Psoas muscle (tissue), 8 donors: ENCODE data around the gene ABCA9. TPM values are rescaled to one million over a fixed set of nuclear protein-coding genes. Genes with fewer than 3 reads are reported as not detected.

ENCODE experiments used
- ATAC-seq, 4 donors: fragments of 200-7000 bp; cut with Tn5 transposase; one replicate each; pipeline ENCODE4 v1.9.1; 2020; ENCODE audit warnings: moderate library complexity in 3 of 4, mild to moderate bottlenecking in 2 of 4
- DNase-seq, 2 donors: peaks; one replicate each; pipeline ENCODE4 v3.0.0-alpha.2; 2020
- H3K27ac ChIP-seq: fragments of 200-600 bp; one replicate; pipeline ENCODE4 v1.8.0; 2022
- H3K27me3 ChIP-seq, 3 donors: fragments of 200-600 bp in 1 of 3; one replicate each; pipeline versions ENCODE4 v1.6.1 to v1.8.0; 2013 to 2022; ENCODE audit warnings: low read length in 2 of 3, mild to moderate bottlenecking in 2 of 3, moderate library complexity in 1 of 3; ENCODE audit not compliant: insufficient read depth in 3 of 3
- H3K36me3 ChIP-seq, 2 donors: fragments of 200-600 bp in 1 of 2; one replicate each; pipeline versions ENCODE4 v1.6.1 to v1.8.0; 2013 to 2022; ENCODE audit warnings: low read depth in 1 of 2, mild to moderate bottlenecking in 1 of 2, moderate library complexity in 1 of 2; ENCODE audit not compliant: insufficient read depth in 1 of 2
- H3K4me1 ChIP-seq: fragments of 200-600 bp; one replicate; pipeline ENCODE4 v1.8.0; 2022
- H3K4me3 ChIP-seq: fragments of 200-600 bp; one replicate; pipeline ENCODE4 v1.8.0; 2022; ENCODE audit warnings: mild to moderate bottlenecking
- H3K9me3 ChIP-seq: fragments of 200-600 bp; one replicate; pipeline ENCODE4 v1.8.0; 2022
- WGBS, 3 donors: extraction: QIAGEN DNeasy Blood & Tissue Kit; methylation state at CpG; one replicate each; pipeline versions ENCODE4 v1.1.6 to v1.1.7; 2013; 5-methylcytosine and 5-hydroxymethylcytosine counted together
- intact Hi-C, 2 donors: fragments of 100-400 bp; cut with DNase I; formaldehyde crosslinking; loops; one replicate each; pipeline versions ENCODE4 v1.11.0 to v1.14.2; 2022
- polyA plus RNA-seq, 3 donors: library from polyadenylated mRNA; stranded (reverse); fragments of 200-250 nt; gene quantifications; one replicate each; pipeline ENCODE4 v1.2.3, GENCODE V29; 2013
- total RNA-seq, 4 donors: library from RNA; stranded (reverse); fragmentation: NEBNext Ultra II Directional in 2 of 4; extraction: Animal tissue kit (Norgen Biotek cat#: 25700) in 2 of 4; gene quantifications; one replicate each; pipeline versions ENCODE4 v1.2.1 to v1.2.4, GENCODE V29; 2021 to 2023
- TF ChIP-seq, protein P1 (sequence below): fragments of 200-600 bp; IDR thresholded peaks from one replicate; pipeline ENCODE4 v1.8.0; 2022; ENCODE audit warnings: antibody characterized with exemption
- donor health status: healthy with polysubstance abuse.
- donor health status: DM: no; HTN: no; CAD: no; lungs with moderate emphysema.
- donor health status: Bipolar disorder and iron deficiency.
- donor health status: healthy.
- donor health status: DM: yes; HTN: yes; CAD: no.
- donor health status: DM: no; HTN: no; CAD: no.
- donor health status: DM: no; HTN: no; CAD: no.
- donor health status: DM: yes; HTN: yes; CAD: no.

ABCA9 gene
- total and polyA plus RNA-seq, 7 donors: 1.6 to 13.8 (median 4.2) TPM

DNA sequence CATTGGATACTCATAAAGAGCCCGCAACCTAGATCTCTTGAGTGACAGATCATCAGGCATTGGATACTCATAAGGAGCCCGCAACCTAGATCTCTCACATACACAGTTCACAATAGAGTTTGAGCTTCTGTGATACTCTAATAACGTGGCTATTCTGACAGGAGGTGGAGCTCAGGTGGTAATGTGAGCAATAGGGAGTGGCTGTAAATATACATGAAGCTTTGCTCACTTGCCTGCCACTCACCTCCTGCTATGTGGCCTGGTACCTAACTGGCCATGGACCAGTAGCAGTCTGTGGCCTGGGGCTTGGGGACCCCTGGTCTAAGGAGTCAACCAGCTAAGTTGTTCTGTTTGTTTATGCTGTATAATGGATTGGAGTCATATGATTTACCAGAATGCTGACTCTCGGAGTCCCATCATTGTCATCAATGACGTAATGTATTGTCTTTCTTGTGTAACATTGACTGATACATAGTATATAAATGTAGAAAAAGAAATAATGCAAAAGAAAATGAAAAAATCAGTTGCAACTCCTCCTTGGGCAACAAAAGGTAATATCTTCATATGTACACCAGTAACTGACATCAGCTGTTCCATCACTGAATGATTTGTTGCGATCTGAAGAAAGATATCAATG lies 17.5 kb downstream of the ABCA9 start:
- no peak for DNase-seq
- 84 to 91% (median 89%) methylated on average over 6 of the region's 6 CpGs for WGBS, 3 donors

GRCh38 chr17:69042308-69042707 lies 18.4 kb downstream of the ABCA9 start:
- Histone ChIP-seq H3K4me3 (no peak overlapping the region), H3K36me3 (peaks cover 0 to 36% of the 10 kb centered on the region in 2 donors), H3K9me3 (peaks cover 2% of the 10 kb centered on the region), H3K27ac (no peak overlapping the region), H3K4me1 (no peaks in the 10 kb centered on the region), H3K27me3 (no peaks in the 10 kb centered on the region)
- no peak for DNase-seq
- no peak for ATAC-seq
- intact Hi-C loops: no loop called here
- 87 to 95% (median 87%) methylated on average over 5 of the region's 5 CpGs for WGBS, 3 donors
- TF ChIP-seq, protein P1, sequence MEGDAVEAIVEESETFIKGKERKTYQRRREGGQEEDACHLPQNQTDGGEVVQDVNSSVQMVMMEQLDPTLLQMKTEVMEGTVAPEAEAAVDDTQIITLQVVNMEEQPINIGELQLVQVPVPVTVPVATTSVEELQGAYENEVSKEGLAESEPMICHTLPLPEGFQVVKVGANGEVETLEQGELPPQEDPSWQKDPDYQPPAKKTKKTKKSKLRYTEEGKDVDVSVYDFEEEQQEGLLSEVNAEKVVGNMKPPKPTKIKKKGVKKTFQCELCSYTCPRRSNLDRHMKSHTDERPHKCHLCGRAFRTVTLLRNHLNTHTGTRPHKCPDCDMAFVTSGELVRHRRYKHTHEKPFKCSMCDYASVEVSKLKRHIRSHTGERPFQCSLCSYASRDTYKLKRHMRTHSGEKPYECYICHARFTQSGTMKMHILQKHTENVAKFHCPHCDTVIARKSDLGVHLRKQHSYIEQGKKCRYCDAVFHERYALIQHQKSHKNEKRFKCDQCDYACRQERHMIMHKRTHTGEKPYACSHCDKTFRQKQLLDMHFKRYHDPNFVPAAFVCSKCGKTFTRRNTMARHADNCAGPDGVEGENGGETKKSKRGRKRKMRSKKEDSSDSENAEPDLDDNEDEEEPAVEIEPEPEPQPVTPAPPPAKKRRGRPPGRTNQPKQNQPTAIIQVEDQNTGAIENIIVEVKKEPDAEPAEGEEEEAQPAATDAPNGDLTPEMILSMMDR: no peak

More for the DNA sequence above, 17.5 kb downstream of the ABCA9 start:
- H3K27ac ChIP-seq: no peak overlapping the region
- TF ChIP-seq, protein P1: no peak
- H3K9me3 ChIP-seq: no peaks in the 10 kb centered on the region
- H3K4me1 ChIP-seq: no peaks in the 10 kb centered on the region
- H3K36me3 ChIP-seq: peaks cover 0 to 36% of the 10 kb centered on the region in 2 donors
- no peak overlapping the region for H3K4me3 ChIP-seq
- no peaks in the 10 kb centered on the region for H3K27me3 ChIP-seq
- intact Hi-C loops: no loop called here
- no peak for ATAC-seq

DNA sequence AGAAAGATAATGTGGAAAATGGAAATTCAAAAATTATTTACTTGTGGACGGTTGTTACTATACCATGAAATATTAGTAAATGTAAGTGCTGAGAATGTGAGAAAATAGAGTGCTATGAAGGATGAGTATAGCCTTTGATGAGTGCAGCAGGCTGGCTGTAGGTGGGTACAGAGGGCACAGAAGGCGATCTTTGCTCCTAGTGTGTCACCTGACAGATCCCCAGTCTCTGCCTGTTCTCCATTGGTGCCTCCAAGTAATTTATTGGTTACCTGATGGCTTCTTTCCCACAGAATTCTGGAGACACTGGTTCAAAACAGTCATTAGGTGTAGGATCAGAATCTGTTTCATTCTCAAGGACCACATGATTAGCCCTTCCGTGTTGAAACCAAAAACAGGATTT lies 28.9 kb downstream of the ABCA9 start:
- no peak overlapping the region for H3K27ac ChIP-seq
- ATAC-seq (no peak), DNase-seq (no peak)
- H3K9me3 ChIP-seq: no peaks in the 10 kb centered on the region
- H3K4me3 ChIP-seq: no peak overlapping the region
- no peaks in the 10 kb centered on the region for H3K27me3 ChIP-seq
- intact Hi-C loops: no loop called here
- H3K4me1 ChIP-seq: no peaks in the 10 kb centered on the region
- TF ChIP-seq, protein P1: no peak
- peaks cover 0 to 73% of the 10 kb centered on the region in 2 donors for H3K36me3 ChIP-seq
- WGBS, 3 donors: 83 to 89% (median 87%) methylated on average over 3 of the region's 3 CpGs

DNA sequence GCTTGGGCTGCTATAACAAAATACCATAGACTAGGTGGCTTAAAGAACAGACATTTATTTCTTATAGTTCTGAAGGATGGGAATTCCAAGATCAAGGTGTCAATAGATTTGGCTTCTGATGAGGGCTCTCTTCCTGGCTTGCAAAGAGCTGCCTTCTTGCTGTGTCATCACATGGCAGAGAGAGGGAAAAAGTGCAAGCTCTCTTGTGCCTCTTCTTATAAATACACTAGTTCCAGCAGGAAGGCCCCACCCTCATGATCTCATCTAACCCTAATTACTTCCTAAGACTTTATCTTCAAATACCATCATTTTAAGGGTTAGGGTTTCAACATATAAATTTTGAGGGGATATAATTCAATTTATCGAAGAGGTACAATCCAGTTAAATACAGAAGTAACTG lies 30.6 kb downstream of the ABCA9 start:
- intact Hi-C loops: no loop called here

More for the DNA sequence above, 30.6 kb downstream of the ABCA9 start:
- Histone ChIP-seq H3K9me3 (no peaks in the 10 kb centered on the region), H3K4me1 (no peaks in the 10 kb centered on the region), H3K27me3 (no peaks in the 10 kb centered on the region), H3K36me3 (peaks cover 0 to 81% of the 10 kb centered on the region in 2 donors), H3K4me3 (no peak overlapping the region), H3K27ac (no peak overlapping the region)
- ATAC-seq (no peak), DNase-seq (no peak)
- TF ChIP-seq, protein P1: no peak
- WGBS, 3 donors: 90 to 100% (median 93%) methylated on average over 1 of the region's 1 CpG
